HUES6 (cell line): ENCODE data around the gene ADARB2.
"Not testable (repeated sequence)": the region's sequence is repeated elsewhere in the genome, so short reads cannot be mapped to it uniquely, and the experiment has no call there.

Source experiments
- H3K27ac ChIP-seq: 2 replicates; pipeline ENCODE4 v1.7.0; 2013; ENCODE audit warnings: low read depth, mild to moderate bottlenecking, low read length, inconsistent platforms
- H3K27me3 ChIP-seq: 2 replicates; pipeline ENCODE4 v1.6.1; 2013; ENCODE audit warnings: low read length; ENCODE audit not compliant: control insufficient read depth, insufficient read depth
- H3K36me3 ChIP-seq: 2 replicates; pipeline ENCODE4 v1.6.1; 2013; ENCODE audit warnings: low read length; ENCODE audit not compliant: control insufficient read depth, insufficient read depth
- H3K4me1 ChIP-seq: 2 replicates; pipeline ENCODE4 v1.6.1; 2013; ENCODE audit warnings: low read length; ENCODE audit not compliant: control insufficient read depth, insufficient read depth
- H3K4me3 ChIP-seq: 2 replicates; pipeline ENCODE4 v1.5.1; 2013; ENCODE audit warnings: low read depth, low read length
- H3K9ac ChIP-seq: one replicate; pipeline ENCODE4 v1.6.1; 2013; ENCODE audit warnings: mild to moderate bottlenecking, low read length
- H3K9me3 ChIP-seq: 2 replicates; pipeline ENCODE4 v1.6.1; 2013; ENCODE audit warnings: low read depth, low read length; ENCODE audit not compliant: control insufficient read depth, insufficient read depth

The ADARB2 gene

DNA sequence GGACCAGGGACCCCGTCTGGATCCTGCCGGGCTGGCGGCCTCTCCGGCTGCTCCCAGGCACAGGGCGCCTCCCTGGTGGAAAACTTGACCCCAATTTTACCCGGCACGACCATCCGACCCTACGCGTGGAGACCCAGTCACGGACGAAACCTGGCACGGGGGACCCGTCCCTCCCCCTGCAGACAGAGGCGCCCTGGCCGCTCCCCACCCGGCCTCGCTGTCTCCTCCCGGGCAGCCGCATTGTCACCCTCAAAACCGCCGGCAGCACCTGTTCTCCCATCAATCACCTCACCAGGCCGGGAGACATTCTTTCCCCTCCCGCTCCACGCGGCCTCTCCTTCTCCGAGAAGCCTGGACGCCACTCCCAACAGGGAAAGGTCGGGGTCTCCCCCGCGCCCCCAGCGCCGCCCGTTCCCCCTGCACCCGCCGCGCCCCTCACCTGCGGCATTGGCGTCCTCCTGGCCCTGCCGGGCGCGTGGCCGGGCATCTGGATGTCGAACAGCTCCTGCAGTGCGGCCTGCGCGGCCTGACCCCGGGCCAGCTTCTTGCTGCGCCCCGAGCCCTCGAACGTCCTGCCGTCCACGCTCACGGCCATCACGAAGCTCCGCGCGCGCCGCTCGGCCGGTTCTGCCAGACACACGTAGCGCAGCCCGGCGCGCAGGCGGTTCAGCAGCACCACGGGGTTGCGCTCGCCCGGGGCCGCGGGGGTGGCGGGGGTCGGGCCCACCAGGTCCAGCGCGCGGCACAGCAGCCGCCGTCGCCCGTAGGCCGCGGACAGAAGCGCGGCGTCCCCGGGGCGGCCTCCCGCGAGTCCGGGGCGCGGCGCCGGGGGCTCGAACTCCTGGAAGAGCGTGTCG is 374.5 kb downstream of the ADARB2 start:
- Histone ChIP-seq H3K9ac (no peak overlapping the region), H3K9me3 (no peaks in the 10 kb centered on the region), H3K36me3 (no peaks in the 10 kb centered on the region), H3K27ac (no peak overlapping the region), H3K4me3 (no peak overlapping the region), H3K27me3 (no peaks in the 10 kb centered on the region), H3K4me1 (peaks cover 29% of the 10 kb centered on the region)

DNA sequence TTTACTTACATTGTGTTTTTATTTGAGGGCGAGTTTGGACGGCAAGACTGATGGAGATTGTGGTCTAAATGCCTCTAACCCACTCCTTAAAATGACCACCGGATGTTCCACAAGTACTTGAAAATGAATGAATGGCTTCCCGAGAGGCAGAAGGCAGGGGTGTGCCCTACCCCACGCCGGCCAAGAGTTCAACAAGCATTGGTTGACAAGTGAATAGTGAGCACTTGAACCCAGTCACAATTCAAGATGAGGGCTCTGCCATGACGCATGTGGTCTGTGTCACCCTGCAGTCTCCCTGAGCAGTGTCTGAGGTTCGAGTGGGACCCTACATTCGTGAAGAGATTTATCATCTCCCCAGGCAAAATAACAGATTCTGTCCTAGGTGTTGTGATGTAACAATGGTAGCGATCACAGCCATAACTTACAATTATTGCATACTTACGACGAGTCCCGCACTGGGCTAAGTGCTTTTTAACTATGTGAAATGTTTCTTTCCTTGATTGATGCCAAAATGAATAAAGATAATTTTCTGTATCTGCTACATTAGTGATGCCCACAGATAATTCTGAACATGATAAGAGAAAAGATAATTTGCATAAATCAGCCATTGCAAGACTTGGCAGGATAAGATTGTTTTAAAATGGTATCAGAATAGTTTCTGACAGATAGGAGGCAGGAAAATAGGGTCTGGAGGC is 375.8 kb downstream of the ADARB2 start:
- no peaks in the 10 kb centered on the region for H3K36me3 ChIP-seq
- no peak overlapping the region for H3K4me3 ChIP-seq
- no peak overlapping the region for H3K9ac ChIP-seq
- H3K27me3 ChIP-seq, result no peaks in the 10 kb centered on the region
- H3K4me1 ChIP-seq, result peaks cover 29% of the 10 kb centered on the region
- H3K9me3 ChIP-seq, result no peaks in the 10 kb centered on the region
- H3K27ac ChIP-seq, result no peak overlapping the region

DNA sequence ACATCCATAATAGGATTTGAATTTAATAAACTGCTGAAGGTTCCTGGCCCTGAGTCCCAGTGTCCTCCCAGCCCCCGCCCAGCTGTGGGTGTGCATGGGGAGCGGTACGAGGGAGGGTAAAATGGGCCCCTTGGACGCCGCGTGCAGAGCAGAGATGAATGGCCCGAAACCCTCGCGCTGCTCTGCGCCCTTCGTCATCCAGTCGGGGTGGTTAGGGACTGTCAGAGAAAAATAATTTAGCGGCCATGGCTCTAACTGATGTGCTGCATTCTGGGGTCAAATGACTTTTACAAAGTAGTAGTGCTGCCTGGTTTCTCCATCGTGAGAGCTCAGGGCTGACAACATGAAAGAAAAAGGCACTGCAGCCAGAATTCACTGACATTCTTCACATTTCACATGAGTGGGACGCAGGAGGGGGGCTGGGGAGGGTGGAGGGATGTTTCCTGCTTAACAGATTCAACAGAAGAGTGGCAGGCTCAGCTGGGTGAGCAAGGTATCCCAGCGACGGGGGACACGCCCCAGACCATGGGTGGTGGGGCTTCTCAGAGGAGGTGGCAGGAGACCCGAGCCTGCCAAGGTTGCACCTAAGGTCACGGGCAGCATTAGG is 376.7 kb downstream of the ADARB2 start:
- Histone ChIP-seq H3K27me3 (no peaks in the 10 kb centered on the region), H3K36me3 (no peaks in the 10 kb centered on the region), H3K9me3 (no peaks in the 10 kb centered on the region), H3K27ac (no peak overlapping the region; the same call in 1 of the 2 replicates), H3K4me1 (peaks cover 29% of the 10 kb centered on the region), H3K4me3 (no peak overlapping the region), H3K9ac (peak overlapping the region; percentile 59)

DNA sequence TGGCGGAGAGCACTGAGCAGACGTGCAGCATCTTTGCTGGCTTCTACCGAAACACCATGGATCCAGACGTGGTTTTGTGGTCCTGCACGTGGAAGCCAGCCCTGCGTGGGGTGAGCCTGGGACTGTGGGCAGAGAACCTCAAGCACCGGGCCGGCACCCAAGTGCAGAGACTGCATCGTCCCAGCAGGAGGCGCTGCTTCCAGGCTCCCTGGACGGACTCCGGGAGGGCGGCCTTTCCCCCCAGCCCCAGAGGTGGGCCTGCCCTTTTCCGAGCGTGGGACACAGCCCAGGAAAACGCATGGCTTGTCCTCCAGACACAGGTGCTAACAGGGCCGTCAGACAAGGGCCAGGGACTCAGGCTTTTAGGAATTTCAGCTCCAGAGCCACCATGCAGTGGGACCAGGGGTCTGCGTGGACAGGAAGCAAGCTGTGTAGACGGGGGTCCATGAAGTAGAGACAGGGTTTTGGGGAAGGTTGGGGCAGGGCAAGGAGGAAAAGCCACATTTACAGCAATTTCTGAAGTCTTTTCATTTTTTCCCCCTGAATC is 377.2 kb downstream of the ADARB2 start:
- Histone ChIP-seq H3K4me3 (no peak overlapping the region), H3K9me3 (no peaks in the 10 kb centered on the region), H3K36me3 (no peaks in the 10 kb centered on the region), H3K27me3 (no peaks in the 10 kb centered on the region), H3K27ac (no peak overlapping the region; the same call in 1 of the 2 replicates), H3K4me1 (peaks cover 29% of the 10 kb centered on the region), H3K9ac (peak overlapping the region; percentile 59)

DNA sequence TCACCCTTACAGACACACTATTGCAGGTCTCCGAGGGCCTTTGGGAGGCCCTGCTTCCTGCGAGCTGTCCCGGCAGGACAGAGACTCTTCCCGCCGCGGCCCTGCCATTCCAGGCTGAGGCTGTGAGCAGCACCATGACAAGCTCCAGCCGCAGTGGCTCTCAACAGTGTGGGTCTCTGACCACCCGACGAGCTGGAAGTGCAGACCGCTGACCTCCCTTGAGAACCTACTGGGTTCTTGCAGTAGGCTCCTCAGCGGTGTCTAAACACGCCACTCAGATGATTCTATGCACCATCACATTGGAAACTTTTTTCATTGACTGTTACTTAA is 377.7 kb downstream of the ADARB2 start:
- Histone ChIP-seq H3K27ac (no peak overlapping the region), H3K9me3 (no peaks in the 10 kb centered on the region), H3K27me3 (no peaks in the 10 kb centered on the region), H3K36me3 (no peaks in the 10 kb centered on the region), H3K4me3 (no peak overlapping the region), H3K4me1 (peaks cover 29% of the 10 kb centered on the region), H3K9ac (no peak overlapping the region)

DNA sequence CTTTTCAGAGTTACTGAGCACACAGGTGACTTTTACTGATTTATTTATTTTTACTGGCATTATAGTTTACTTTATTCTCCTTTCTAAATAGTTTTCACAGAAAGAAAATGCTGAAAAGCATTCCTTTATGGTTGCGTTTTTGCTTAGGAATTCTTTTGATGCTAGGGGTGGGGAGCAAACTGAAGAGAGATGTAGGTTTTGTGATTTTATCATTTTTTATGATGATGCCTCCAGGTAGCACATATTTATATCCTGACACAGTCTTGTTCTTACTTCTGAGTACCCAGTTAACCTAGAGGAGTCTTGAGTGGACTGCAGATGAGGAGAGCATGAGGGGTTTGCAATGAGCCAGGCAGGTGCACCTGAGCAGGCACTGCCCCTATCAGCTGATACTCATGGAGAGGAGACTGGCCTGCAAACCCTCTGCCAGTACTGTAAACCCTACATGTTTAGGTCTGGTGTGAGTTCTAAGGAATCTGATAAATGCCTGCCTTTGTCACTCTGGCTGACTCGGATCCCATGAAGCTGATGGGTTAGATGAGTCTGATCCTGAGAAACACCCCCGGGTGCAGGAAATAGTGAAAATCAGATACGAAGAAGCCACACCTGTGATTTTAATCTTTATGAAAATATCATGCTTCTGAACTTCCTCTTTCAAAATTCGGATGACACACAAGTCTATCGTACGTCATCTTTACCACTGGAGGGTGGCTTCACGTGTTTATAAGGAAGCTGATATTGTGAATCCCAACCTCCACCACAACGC is 378.3 kb downstream of the ADARB2 start:
- no peaks in the 10 kb centered on the region for H3K27me3 ChIP-seq
- H3K9ac ChIP-seq, result no peak overlapping the region
- no peaks in the 10 kb centered on the region for H3K36me3 ChIP-seq
- H3K9me3 ChIP-seq, result no peaks in the 10 kb centered on the region
- peaks cover 29% of the 10 kb centered on the region for H3K4me1 ChIP-seq
- H3K4me3 ChIP-seq, result no peak overlapping the region
- no peak overlapping the region for H3K27ac ChIP-seq

DNA sequence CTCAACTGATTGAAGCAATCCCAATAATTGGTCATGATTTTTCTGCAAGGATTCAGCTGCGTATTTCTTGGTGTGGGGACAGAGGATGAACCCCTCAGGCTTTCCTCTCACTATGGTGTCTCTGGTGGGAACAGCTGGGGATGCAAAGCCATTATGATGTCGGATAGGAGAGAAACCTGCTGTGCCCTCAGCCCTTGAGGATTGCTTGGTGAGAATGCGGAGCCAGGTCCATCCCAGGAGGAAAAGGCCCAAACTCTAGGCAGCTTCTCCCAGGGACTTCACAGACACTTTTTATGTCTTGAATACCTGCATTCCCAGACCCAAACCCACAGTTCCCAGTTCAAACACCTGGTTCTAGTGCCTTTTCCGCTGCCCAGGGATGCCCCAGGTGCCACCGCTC is 379.2 kb downstream of the ADARB2 start:
- Histone ChIP-seq H3K4me3 (no peak overlapping the region), H3K9ac (no peak overlapping the region), H3K27me3 (no peaks in the 10 kb centered on the region), H3K27ac (no peak overlapping the region), H3K36me3 (no peaks in the 10 kb centered on the region), H3K9me3 (no peaks in the 10 kb centered on the region), H3K4me1 (peaks cover 29% of the 10 kb centered on the region)

DNA sequence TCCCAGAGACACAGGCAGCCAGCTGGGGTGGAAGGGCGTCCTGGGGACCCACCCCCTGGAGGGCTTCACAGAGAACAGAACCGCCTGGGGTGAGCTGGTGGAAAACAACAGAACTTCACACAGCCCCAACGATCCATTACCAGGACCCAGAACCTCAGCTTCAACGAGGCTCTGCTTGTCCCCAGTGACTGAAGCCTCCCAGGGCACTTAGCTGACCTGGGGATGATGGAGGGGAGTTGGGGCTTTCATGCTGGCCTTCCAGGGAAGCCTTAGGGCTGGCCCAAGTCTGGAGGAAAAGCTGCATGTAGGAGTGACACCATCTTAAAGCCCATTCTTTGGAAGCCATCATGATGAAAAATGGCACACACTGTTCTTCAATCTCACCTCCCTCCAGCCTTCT is 381.0 kb downstream of the ADARB2 start:
- Histone ChIP-seq H3K4me1 (peaks cover 26% of the 10 kb centered on the region), H3K27me3 (no peaks in the 10 kb centered on the region), H3K36me3 (no peaks in the 10 kb centered on the region), H3K4me3 (no peak overlapping the region), H3K9ac (no peak overlapping the region), H3K27ac (no peak overlapping the region), H3K9me3 (no peaks in the 10 kb centered on the region)

DNA sequence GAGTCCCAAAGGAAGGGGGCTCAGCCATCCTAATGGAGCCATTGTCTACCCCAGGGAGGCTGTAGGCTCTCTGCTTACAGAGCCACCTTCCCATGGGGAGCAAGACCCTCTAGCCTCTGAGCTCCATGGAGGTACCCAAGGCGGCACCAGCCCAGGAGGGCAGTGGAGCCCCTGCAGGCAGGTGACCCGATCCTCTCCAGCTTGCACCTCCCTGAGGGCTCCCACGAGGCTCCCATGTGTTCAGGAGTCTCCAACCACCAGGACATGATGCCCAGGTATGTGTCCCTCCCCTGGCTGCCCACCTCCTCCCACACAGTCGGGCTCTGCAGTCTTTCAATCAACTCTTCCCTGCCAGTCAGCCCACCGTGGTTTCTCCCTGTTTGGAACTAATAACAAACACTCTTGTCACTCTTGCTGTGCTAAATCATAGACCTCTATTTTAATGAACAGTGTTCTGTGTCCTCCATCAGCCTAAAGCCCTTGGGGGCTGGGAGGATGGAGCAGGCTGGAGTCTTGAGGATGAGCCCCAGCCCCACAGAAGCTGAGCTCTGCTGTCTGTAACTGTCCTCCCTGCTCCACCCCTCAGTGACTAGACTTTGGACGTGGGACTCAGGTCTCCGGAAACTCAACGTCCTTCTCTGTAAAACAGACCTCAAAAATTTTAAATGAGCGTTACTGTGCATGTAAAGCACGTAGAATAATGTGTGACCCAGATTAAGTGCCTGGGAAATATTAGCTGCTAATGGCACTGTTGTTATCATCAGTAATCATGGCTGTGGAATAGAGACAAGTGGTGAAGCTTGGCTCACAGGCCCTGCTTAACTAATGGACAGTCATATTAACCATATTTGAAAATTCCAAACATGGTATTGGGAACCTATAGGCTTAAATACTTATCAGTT is 382.3 kb downstream of the ADARB2 start:
- no peak overlapping the region for H3K27ac ChIP-seq
- no peak overlapping the region for H3K9ac ChIP-seq
- no peaks in the 10 kb centered on the region for H3K36me3 ChIP-seq
- H3K4me1 ChIP-seq, result peaks cover 15% of the 10 kb centered on the region
- no peaks in the 10 kb centered on the region for H3K9me3 ChIP-seq
- H3K4me3 ChIP-seq, result no peak overlapping the region
- no peaks in the 10 kb centered on the region for H3K27me3 ChIP-seq

DNA sequence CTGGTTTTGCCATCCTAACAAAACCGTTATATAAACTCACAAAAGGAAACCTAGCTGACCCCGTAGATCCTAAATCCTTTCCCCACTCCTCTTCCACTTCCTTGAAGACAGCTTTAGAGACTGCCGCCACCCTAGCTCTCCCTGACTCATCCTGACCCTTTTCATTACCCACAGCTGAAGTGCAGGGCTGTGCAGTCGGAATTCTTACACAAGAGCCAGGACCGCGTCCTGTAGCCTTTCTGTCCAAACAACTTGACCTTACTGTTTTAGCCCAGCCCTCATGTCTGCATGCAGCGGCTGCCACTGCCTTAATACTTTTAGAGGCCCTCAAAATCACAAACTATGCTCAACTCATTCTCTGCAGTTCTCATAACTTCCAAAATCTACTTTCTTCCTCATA is 385.0 kb downstream of the ADARB2 start:
- not testable (repeated sequence) for H3K9me3 ChIP-seq, H3K9ac ChIP-seq, H3K4me3 ChIP-seq, H3K36me3 ChIP-seq, H3K27me3 ChIP-seq, H3K27ac ChIP-seq
- peaks cover 16% of the 10 kb centered on the region for H3K4me1 ChIP-seq
